Brain microvascular endothelial cell (primary cell): ENCODE results near the gene CEP43.
A peak's percentile ranks its signal among the peaks of the same experiment; 100 is the strongest.

Source experiments
- DNase-seq: peaks from one replicate; pipeline ENCODE4 v3.0.0-alpha.2; 2020
- H3K27ac ChIP-seq: fragments of 250-450 bp; sonication (Bioruptor Pico); 2 replicates; pipeline ENCODE4 v1.5.1; 2020; ENCODE audit warnings: mild to moderate bottlenecking, moderate library complexity
- H3K27me3 ChIP-seq: fragments of 250-450 bp; sonication (Bioruptor Pico); replicated peaks from 2 replicates; pipeline ENCODE4 v1.5.1; 2020; ENCODE audit warnings: mild to moderate bottlenecking
- H3K36me3 ChIP-seq: fragments of 250-450 bp; sonication (Bioruptor Pico); replicated peaks from 2 replicates; pipeline ENCODE4 v1.5.1; 2020; ENCODE audit warnings: mild to moderate bottlenecking
- H3K4me3 ChIP-seq: 2 replicates; pipeline ENCODE4 v1.5.1; 2011; ENCODE audit warnings: low read depth, mild to moderate bottlenecking, control low read depth, low read length, moderate library complexity
- CTCF ChIP-seq: IDR thresholded peaks from 2 replicates; pipeline ENCODE4 v1.5.1; 2011; ENCODE audit warnings: low read depth, mild to moderate bottlenecking, moderate library complexity, low read length, control low read depth, inconsistent platforms; ENCODE audit errors: missing control alignments
- in situ Hi-C: cut with HindIII; loops from 2 replicates; pipeline ENCODE4 v1.10.0; 2017; ENCODE audit warnings: low sequenced_read_pairs, low pct_ligation_motif_present

The CEP43 gene

GRCh38 chr6:167030222-167031072, 31.2 kb downstream of the CEP43 start:
- Histone ChIP-seq H3K36me3 (peaks cover 19% of the 10 kb centered on the region), H3K4me3 (no peak overlapping the region), H3K27ac (no peak overlapping the region), H3K27me3 (no peaks in the 10 kb centered on the region)
- in situ Hi-C loops = no loop called here
- TF ChIP-seq CTCF = no peak
- DNase-seq = no peak

GRCh38 chr6:167031082-167031709, 32.0 kb downstream of the CEP43 start:
- in situ Hi-C loops = no loop called here
- Histone ChIP-seq H3K4me3 (no peak overlapping the region), H3K36me3 (peaks cover 19% of the 10 kb centered on the region), H3K27me3 (no peaks in the 10 kb centered on the region), H3K27ac (no peak overlapping the region)
- no peak for DNase-seq
- TF ChIP-seq CTCF = no peak

- H3K27me3 ChIP-seq = no peaks in the 10 kb centered on the region
- H3K36me3 ChIP-seq = peaks cover 8% of the 10 kb centered on the region
- in situ Hi-C loops = no loop called here
- no peak overlapping the region for H3K27ac ChIP-seq
- no peak for TF ChIP-seq CTCF
- no peak for DNase-seq
- no peak overlapping the region for H3K4me3 ChIP-seq
Measured at GRCh38 chr6:167034056-167034455, 34.9 kb downstream of the CEP43 start.

- no peak for DNase-seq
- Histone ChIP-seq H3K27ac (no peak overlapping the region), H3K27me3 (no peaks in the 10 kb centered on the region), H3K4me3 (no peak overlapping the region), H3K36me3 (peaks cover 9% of the 10 kb centered on the region)
- in situ Hi-C loops = no loop called here
- TF ChIP-seq CTCF = no peak
Measured at GRCh38 chr6:167037762-167038161, 38.6 kb downstream of the CEP43 start.

- peaks cover 4% of the 10 kb centered on the region for H3K36me3 ChIP-seq
- H3K27ac ChIP-seq = no peak overlapping the region
- in situ Hi-C loops = no loop called here
- peak; percentile 7 for DNase-seq
- H3K27me3 ChIP-seq = no peaks in the 10 kb centered on the region
- no peak overlapping the region for H3K4me3 ChIP-seq
- TF ChIP-seq CTCF = peak; percentile 26
Measured at GRCh38 chr6:167044696-167045095, 45.5 kb downstream of the CEP43 start.
